ENCODE results near the gene TRIM8. TPM values are rescaled to one million over a fixed set of nuclear protein-coding genes. Genes with fewer than 3 reads are reported as not detected.

The TRIM8 gene
- total RNA-seq, 1 donor from 2014 or later: 48.2 TPM

- ChIA-PET POLR2A (interaction anchor here (3.8 kb wide), 1 partner anchor 74 kb away, joined by 39 read pairs; the partner anchor contains the start of genes ARL3 and SFXN2), CTCF (no interaction called here)
- no peak for TF ChIP-seq CTCF (IDR thresholded peaks at IDR 0.05)
- peaks cover 21% of the 10 kb centered on the region for H3K4me1 Mint-ChIP-seq
- peaks cover 2% of the 10 kb centered on the region for H3K36me3 Mint-ChIP-seq (ENCODE audit: low read depth)
- intact Hi-C loops (cut with micrococcal nuclease): no loop called here
- H3K27ac Mint-ChIP-seq: no peak overlapping the region
- DNase-seq (no peak), ATAC-seq (ENCODE audit: low read depth) (no peak)
- no peaks in the 10 kb centered on the region for H3K9me3 Mint-ChIP-seq
- no peaks in the 10 kb centered on the region for H3K27me3 Mint-ChIP-seq
- H3K4me3 Mint-ChIP-seq: no peak overlapping the region
These were observed 4.7 kb upstream of the TRIM8 start for GRCh38 chr10:102639537-102639936.

- Mint-ChIP-seq H3K27ac (peak overlapping the region; percentile 96), H3K4me3 (peak overlapping the region; percentile 88), H3K4me1 (peaks cover 20% of the 10 kb centered on the region), H3K27me3 (no peaks in the 10 kb centered on the region), H3K9me3 (no peaks in the 10 kb centered on the region), H3K36me3 (ENCODE audit: low read depth) (peaks cover 13% of the 10 kb centered on the region)
- ATAC-seq (ENCODE audit: low read depth) (no peak), DNase-seq (no peak)
- intact Hi-C loops (cut with micrococcal nuclease): loop anchor here (5.0 to 10.0 kb wide), 7 partner anchors 397 to 1644 kb away; partner anchors contain the start of genes CALHM3, GBF1, KAZALD1 and LZTS2
- ChIA-PET POLR2A (interaction anchor here (0.6 to 5.8 kb wide), 18 partner anchors 9 to 801 kb away, joined by 3 to 75 read pairs (median 6); partner anchors contain the start of genes ACTR1A, ARL3, NFKB2 and SFXN2), CTCF (interaction anchor here (0.6 to 1.0 kb wide), 2 partner anchors 66 to 73 kb away, joined by 3 to 5 read pairs; partner anchors contain the start of genes ARL3 and SFXN2)
- TF ChIP-seq CTCF (IDR thresholded peaks at IDR 0.05): no peak
These were observed 2.9 kb upstream of the TRIM8 start for GRCh38 chr10:102641402-102641801.

- Mint-ChIP-seq H3K36me3 (ENCODE audit: low read depth) (peaks cover 13% of the 10 kb centered on the region), H3K27me3 (no peaks in the 10 kb centered on the region), H3K9me3 (no peaks in the 10 kb centered on the region), H3K4me3 (peak overlapping the region; percentile 88), H3K27ac (peak overlapping the region; percentile 96), H3K4me1 (peaks cover 27% of the 10 kb centered on the region)
- ATAC-seq (ENCODE audit: low read depth): peak; percentile 65
- no peak for TF ChIP-seq CTCF (IDR thresholded peaks at IDR 0.05)
- peak; percentile 88 for DNase-seq
- CTCF ChIA-PET: interaction anchor here (0.6 to 1.0 kb wide), 3 partner anchors 67 to 428 kb away, joined by 3 to 5 read pairs (median 3); partner anchors contain the start of genes ARL3 and SFXN2
- POLR2A ChIA-PET: interaction anchor here (0.6 to 5.8 kb wide), 27 partner anchors 9 to 1350 kb away, joined by 3 to 75 read pairs (median 5); partner anchors contain the start of genes ACTR1A, ARL3, CNNM2 and NFKB2
- intact Hi-C loops (cut with micrococcal nuclease): loop anchor here (1.0 to 10.0 kb wide), 11 partner anchors 72 to 1645 kb away; partner anchors contain the start of genes ARL3, CALHM3, GBF1 and KAZALD1
These were observed 2.2 kb upstream of the TRIM8 start for GRCh38 chr10:102641880-102642735.

GRCh38 chr10:102642736-102643335 lies 1.4 kb upstream of the TRIM8 start:
- H3K9me3 Mint-ChIP-seq: no peaks in the 10 kb centered on the region
- H3K27me3 Mint-ChIP-seq: no peaks in the 10 kb centered on the region
- DNase-seq (peak; percentile 54), ATAC-seq (ENCODE audit: low read depth) (no peak)
- POLR2A ChIA-PET: interaction anchor here (0.6 to 5.8 kb wide), 19 partner anchors 9 to 1612 kb away, joined by 3 to 75 read pairs (median 5); partner anchors contain the start of genes ACTR1A, ARL3, CNNM2 and NFKB2
- no peak for TF ChIP-seq CTCF (IDR thresholded peaks at IDR 0.05)
- intact Hi-C loops (cut with micrococcal nuclease): loop anchor here (1.0 to 10.0 kb wide), 11 partner anchors 71 to 1646 kb away; partner anchors contain the start of genes ARL3, CALHM3, GBF1 and KAZALD1
- CTCF ChIA-PET: interaction anchor here (0.8 kb wide), 1 partner anchor 427 kb away, joined by 3 read pairs; no protein-coding TSS in a partner anchor
- peak overlapping the region; percentile 95 for H3K27ac Mint-ChIP-seq
- H3K4me1 Mint-ChIP-seq: peaks cover 34% of the 10 kb centered on the region
- H3K36me3 Mint-ChIP-seq (ENCODE audit: low read depth): peaks cover 13% of the 10 kb centered on the region
- H3K4me3 Mint-ChIP-seq: peak overlapping the region; percentile 92
